Pancreas (tissue), 10 donors: ENCODE data around the gene PCDHGA7. TPM values are rescaled to one million over a fixed set of nuclear protein-coding genes. Genes with fewer than 3 reads are reported as not detected.

Source experiments
- ATAC-seq, 4 donors: fragments of 200-7000 bp; cut with Tn5 transposase; one replicate each; pipeline versions ENCODE4 v1.8.0 to v1.9.1; 2020; ENCODE audit warnings: mild to moderate bottlenecking in 4 of 4, moderate library complexity in 4 of 4
- DNase-seq, 6 donors: peaks; one replicate each; pipeline ENCODE4 v3.0.0-alpha.2; 2020
- FAIRE-seq: peaks from 2 replicates; lab custom pipeline; 2012; peaks lifted over from hg19 to GRCh38; lab: Jason Lieb, UNC
- H3K27ac ChIP-seq, 4 donors: fragments of 200-600 bp; sonication (generic); 1 replicate in 3 of 4; 2 replicates in 1 of 4; pipeline versions ENCODE4 v1.5.0 to v1.8.0; 2020
- H3K27me3 ChIP-seq, 4 donors: fragments of 200-600 bp; one replicate each; pipeline ENCODE4 v1.8.0; 2021
- H3K36me3 ChIP-seq, 3 donors: fragments of 200-600 bp; sonication (generic) in 1 of 3; one replicate each; pipeline versions ENCODE4 v1.5.0 to v1.8.0; 2020 to 2021
- H3K4me1 ChIP-seq, 3 donors: fragments of 200-600 bp; one replicate each; pipeline ENCODE4 v1.8.0; 2021
- H3K4me3 ChIP-seq, 4 donors: fragments of 200-600 bp; sonication (generic) in 2 of 4; one replicate each; pipeline versions ENCODE4 v1.5.0 to v1.8.0; 2020 to 2021
- H3K9me3 ChIP-seq, 4 donors: fragments of 200-600 bp; one replicate each; pipeline ENCODE4 v1.8.0; 2021
- CTCF ChIP-seq, 4 donors: fragments of 200-600 bp; sonication (generic) in 3 of 4; IDR thresholded peaks; one replicate each; pipeline versions ENCODE4 v1.5.0 to v1.8.0; 2021; ENCODE audit warnings: antibody characterized with exemption in 4 of 4
- WGBS, 2 donors: extraction: QIAGEN DNeasy Blood & Tissue Kit; methylation state at CpG; one replicate each; pipeline ENCODE4 v1.1.7; 2013; 5-methylcytosine and 5-hydroxymethylcytosine counted together
- intact Hi-C, 3 donors: fragments of 100-400 bp; cut with DNase I; formaldehyde crosslinking; loops; one replicate each; pipeline versions ENCODE4 v1.11.1 to v1.14.2; 2022
- polyA plus RNA-seq, 2 donors: library from polyadenylated mRNA; stranded (reverse); fragments of 200-250 nt; gene quantifications; one replicate each; pipeline ENCODE4 v1.2.3, GENCODE V29; 2013
- total RNA-seq, 6 donors: library from RNA; stranded (reverse); fragmentation: NEBNext Ultra II Directional in 4 of 6; extraction: Animal tissue kit (Norgen Biotek cat#: 25700) in 4 of 6; gene quantifications; one replicate each; pipeline versions ENCODE4 v1.2.1 to v1.2.4, GENCODE V29; 2021 to 2023
- donor health status: healthy with polysubstance abuse.
- donor health status: DM: no; HTN: no; CAD: no; lungs with moderate emphysema.
- donor health status: DM: no; HTN: no; CAD: no.
- donor health status: control.
- donor health status: control.
- donor health status: Bipolar disorder and iron deficiency.
- donor health status: DM: yes; HTN: yes; CAD: no.
- donor health status: DM: no; HTN: no; CAD: no.
- donor health status: DM: no; HTN: no; CAD: no.
- donor health status: DM: yes; HTN: yes; CAD: no.

PCDHGA7 gene
- total and polyA plus RNA-seq, 8 donors: 0.92 to 2.0 (median 1.6) TPM

- FAIRE-seq: no peak
- Histone ChIP-seq H3K4me1 (no peaks in the 10 kb centered on the region), H3K27ac (no peak overlapping the region), H3K36me3 (no peaks in the 10 kb centered on the region), H3K9me3 (peaks cover 0 to 6% (median 2%) of the 10 kb centered on the region in 4 donors), H3K27me3 (peaks cover 0 to 1% (median 0%) of the 10 kb centered on the region in 4 donors), H3K4me3 (no peak overlapping the region)
- no peak for TF ChIP-seq CTCF (IDR thresholded peaks at IDR 0.05)
- intact Hi-C loops: loop anchor here in 1 of 3 donors (10.0 kb wide), 1 partner anchor 59 kb away; the partner anchor contains the start of gene PCDHGA11
- DNase-seq: no peak
- 24 to 26% methylated on average over 44 to 46 of the region's 46 CpGs for WGBS, 2 donors
- no peak for ATAC-seq
These were observed 16.3 kb upstream of the PCDHGA7 start for GRCh38 chr5:141366016-141366896.

- no peak for TF ChIP-seq CTCF (IDR thresholded peaks at IDR 0.05)
- Histone ChIP-seq H3K9me3 (peaks cover 0 to 27% (median 4%) of the 10 kb centered on the region in 4 donors), H3K27ac (no peak within 1 kb of the TSS), H3K4me3 (peak within 1 kb of the TSS in 1 of 4 donors; percentile 27), H3K27me3 (no peaks in the 10 kb centered on the region), H3K36me3 (no peaks in the 10 kb centered on the region), H3K4me1 (no peaks in the 10 kb centered on the region)
- DNase-seq (no peak), ATAC-seq (peak in 3 of 4 donors; percentile 78 to 84 (median 79)), FAIRE-seq (no peak)
- 16 to 20% methylated on average over 32 of the region's 32 CpGs for WGBS, 2 donors
- intact Hi-C loops: loop anchor here in 1 of 3 donors (10.0 kb wide), 1 partner anchor 55 kb away; the partner anchor contains the start of gene PCDHGA11
These were observed 12.3 kb upstream of the PCDHGA7 start, which contains the start of gene PCDHGB3 for GRCh38 chr5:141369994-141370848. TSS of gene PCDHGB3 (plus strand) at chr5:141370242. CDS start at chr5:141370395, 153 bp downstream.

GRCh38 chr5:141371572-141372475, 10.7 kb upstream of the PCDHGA7 start:
- H3K4me3 ChIP-seq: no peak overlapping the region

More at GRCh38 chr5:141371572-141372475, 10.7 kb upstream of the PCDHGA7 start:
- no peak for TF ChIP-seq CTCF (IDR thresholded peaks at IDR 0.05)
- H3K36me3 ChIP-seq: no peaks in the 10 kb centered on the region
- peaks cover 0 to 27% (median 4%) of the 10 kb centered on the region in 4 donors for H3K9me3 ChIP-seq
- 24% methylated on average over 67 to 69 of the region's 69 CpGs for WGBS, 2 donors
- ATAC-seq (no peak), FAIRE-seq (no peak), DNase-seq (no peak)
- no peaks in the 10 kb centered on the region for H3K27me3 ChIP-seq
- H3K4me1 ChIP-seq: no peaks in the 10 kb centered on the region
- H3K27ac ChIP-seq: no peak overlapping the region
- intact Hi-C loops: no loop called here
